ENCODE data around the gene PIGH. TPM values are rescaled to one million over a fixed set of nuclear protein-coding genes. Genes with fewer than 3 reads are reported as not detected.

The PIGH gene
- total RNA-seq, 2 experiments from 2014 or later: 13.1 to 17.1 TPM

DNA sequence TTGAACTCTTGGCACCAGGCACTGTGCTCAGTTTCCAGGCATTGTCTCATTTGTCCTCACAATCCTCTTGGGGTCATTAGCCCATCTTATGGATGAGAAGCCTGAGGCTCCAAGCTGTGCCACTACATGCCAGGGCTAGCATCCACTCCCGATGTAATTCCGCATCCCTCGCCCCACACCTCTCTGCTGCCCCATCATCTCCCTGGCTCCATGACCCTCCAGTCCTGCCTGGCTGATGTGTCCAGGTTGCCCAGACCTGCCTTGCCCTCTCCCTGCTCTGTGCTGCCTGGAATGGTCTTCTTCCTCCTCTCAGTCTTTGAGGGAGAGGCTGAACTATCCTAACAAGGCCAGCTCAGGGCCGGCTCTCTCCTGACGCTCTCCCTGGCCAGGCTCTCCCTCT lies 27.5 kb downstream of the PIGH start:
- POLR2A ChIA-PET: no interaction called here
- H3K27ac Mint-ChIP-seq: no peak overlapping the region
- intact Hi-C loops (cut with micrococcal nuclease): no loop called here

GRCh38 chr14:67571991-67572323 lies 28.1 kb downstream of the PIGH start:
- H3K27ac Mint-ChIP-seq: no peak overlapping the region
- no peak for DNase-seq
- no peak overlapping the region for H3K4me3 Mint-ChIP-seq
- ChIA-PET POLR2A (no interaction called here), CTCF (interaction anchor here (0.5 to 9.5 kb wide), 55 partner anchors 10 to 1212 kb away, joined by 3 to 249 read pairs (median 6); partner anchors contain the start of genes PIGH and PLEKHH1)
- intact Hi-C loops (cut with micrococcal nuclease): loop anchor here (1.0 kb wide), 2 partner anchors 46 to 145 kb away; no protein-coding TSS in a partner anchor
- no peaks in the 10 kb centered on the region for H3K36me3 Mint-ChIP-seq
- no peaks in the 10 kb centered on the region for H3K4me1 Mint-ChIP-seq (ENCODE audit: low read depth)
- H3K9me3 Mint-ChIP-seq: no peaks in the 10 kb centered on the region
- H3K27me3 Mint-ChIP-seq: peaks cover 2% of the 10 kb centered on the region

More for the DNA sequence above, 27.5 kb downstream of the PIGH start:
- Mint-ChIP-seq H3K27me3 (peaks cover 2% of the 10 kb centered on the region), H3K36me3 (no peaks in the 10 kb centered on the region), H3K9me3 (no peaks in the 10 kb centered on the region), H3K4me3 (no peak overlapping the region), H3K4me1 (ENCODE audit: low read depth) (no peaks in the 10 kb centered on the region)
- DNase-seq: no peak
- CTCF ChIA-PET: interaction anchor here (0.9 to 9.5 kb wide), 13 partner anchors 9 to 145 kb away, joined by 3 to 249 read pairs (median 18); partner anchors contain the start of gene PLEKHH1

DNA sequence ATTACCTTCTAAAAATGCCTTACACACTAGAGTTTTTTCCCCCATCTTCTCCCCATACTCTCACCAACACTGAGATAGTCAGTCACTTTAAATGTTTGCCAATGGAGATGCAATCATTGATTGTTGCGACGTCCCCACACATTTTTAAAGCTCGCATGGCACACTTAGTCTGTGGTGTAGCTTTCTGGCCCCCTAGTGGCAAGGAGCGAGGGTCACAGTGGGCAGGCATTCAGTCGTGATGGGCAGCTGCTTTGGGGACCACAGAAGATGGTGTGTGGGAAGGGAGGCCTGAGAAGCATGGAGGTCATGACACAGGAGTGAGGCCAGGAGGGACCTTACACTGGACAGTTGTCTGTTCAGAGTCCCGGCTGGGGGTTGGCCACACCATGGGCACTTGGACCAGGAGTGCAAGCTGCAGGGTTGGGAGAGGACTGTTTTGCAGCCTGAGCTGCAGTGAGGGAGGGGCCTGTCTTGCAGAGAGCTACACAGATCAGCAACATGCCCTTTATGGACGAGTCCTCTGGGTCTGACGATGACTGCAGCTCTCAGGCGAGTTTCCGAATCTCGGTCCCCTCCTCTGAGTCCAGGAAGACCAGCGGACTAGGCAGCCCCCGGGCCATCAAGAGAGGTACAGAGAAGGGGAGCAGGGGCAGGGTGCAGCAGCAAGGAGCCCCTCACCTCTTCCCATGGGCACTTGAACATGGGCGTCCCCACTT lies 28.6 kb downstream of the PIGH start:
- ChIA-PET POLR2A (interaction anchor here (0.6 to 1.0 kb wide), 2 partner anchors 144 to 146 kb away, joined by 3 read pairs; no protein-coding TSS in a partner anchor), CTCF (interaction anchor here (0.5 to 9.5 kb wide), 64 partner anchors 10 to 1211 kb away, joined by 3 to 249 read pairs (median 6); partner anchors contain the start of genes PIGH and PLEKHH1)
- H3K27me3 Mint-ChIP-seq: peaks cover 2% of the 10 kb centered on the region
- no peaks in the 10 kb centered on the region for H3K36me3 Mint-ChIP-seq
- intact Hi-C loops (cut with micrococcal nuclease): loop anchor here (1.0 kb wide), 2 partner anchors 45 to 144 kb away; no protein-coding TSS in a partner anchor
- no peak overlapping the region for H3K27ac Mint-ChIP-seq
- peak; percentile 78 for DNase-seq
- H3K4me1 Mint-ChIP-seq (ENCODE audit: low read depth): no peaks in the 10 kb centered on the region
- H3K9me3 Mint-ChIP-seq: no peaks in the 10 kb centered on the region
- H3K4me3 Mint-ChIP-seq: no peak overlapping the region

DNA sequence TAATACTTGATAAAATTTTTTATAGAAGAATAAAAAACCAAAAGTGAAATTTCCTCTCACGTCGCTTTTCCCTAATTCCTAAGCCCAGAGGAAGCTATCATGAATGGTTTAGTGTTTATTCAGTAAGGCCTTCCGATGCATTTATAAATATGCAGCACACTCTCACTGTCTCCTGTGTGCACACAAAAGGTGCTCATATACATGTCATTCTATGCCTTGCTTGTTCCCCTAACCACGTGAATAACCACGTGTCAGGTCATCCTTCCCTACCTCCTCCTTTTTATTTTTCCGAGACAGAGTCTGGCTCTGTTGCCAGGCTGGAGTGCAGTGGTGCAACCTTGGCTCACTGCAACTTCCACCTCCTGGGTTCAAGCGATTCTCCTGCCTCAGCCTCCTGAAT lies 29.6 kb downstream of the PIGH start:
- CTCF ChIA-PET: interaction anchor here (0.8 to 9.5 kb wide), 31 partner anchors 9 to 184 kb away, joined by 3 to 249 read pairs (median 10); partner anchors contain the start of genes PIGH and PLEKHH1
- Mint-ChIP-seq H3K4me3 (no peak overlapping the region), H3K4me1 (ENCODE audit: low read depth) (no peaks in the 10 kb centered on the region), H3K27ac (no peak overlapping the region), H3K36me3 (no peaks in the 10 kb centered on the region), H3K9me3 (no peaks in the 10 kb centered on the region), H3K27me3 (peaks cover 2% of the 10 kb centered on the region)
- intact Hi-C loops (cut with micrococcal nuclease): no loop called here
- POLR2A ChIA-PET: no interaction called here
- DNase-seq: no peak

- intact Hi-C loops (cut with micrococcal nuclease): no loop called here
- H3K9me3 Mint-ChIP-seq: no peaks in the 10 kb centered on the region
- H3K27me3 Mint-ChIP-seq: peaks cover 2% of the 10 kb centered on the region
- H3K4me1 Mint-ChIP-seq (ENCODE audit: low read depth): no peaks in the 10 kb centered on the region
- DNase-seq: no peak
- CTCF ChIA-PET: interaction anchor here (0.9 to 9.5 kb wide), 13 partner anchors 12 to 150 kb away, joined by 3 to 249 read pairs (median 14); partner anchors contain the start of genes PIGH and PLEKHH1
- no peak overlapping the region for H3K4me3 Mint-ChIP-seq
- no peak overlapping the region for H3K27ac Mint-ChIP-seq
- no peaks in the 10 kb centered on the region for H3K36me3 Mint-ChIP-seq
- POLR2A ChIA-PET: no interaction called here
Observed at GRCh38 chr14:67569651-67570290, 30.3 kb downstream of the PIGH start.

- Mint-ChIP-seq H3K4me3 (no peak overlapping the region), H3K9me3 (no peaks in the 10 kb centered on the region), H3K36me3 (no peaks in the 10 kb centered on the region), H3K4me1 (ENCODE audit: low read depth) (no peaks in the 10 kb centered on the region), H3K27ac (no peak overlapping the region), H3K27me3 (peaks cover 2% of the 10 kb centered on the region)
- CTCF ChIA-PET: interaction anchor here (0.9 to 9.5 kb wide), 7 partner anchors 19 to 149 kb away, joined by 3 to 249 read pairs (median 14); no protein-coding TSS in a partner anchor
- POLR2A ChIA-PET: no interaction called here
- no peak for DNase-seq
- intact Hi-C loops (cut with micrococcal nuclease): no loop called here
Observed at GRCh38 chr14:67569011-67569650, 30.9 kb downstream of the PIGH start.

GRCh38 chr14:67567654-67568053 lies 32.4 kb downstream of the PIGH start:
- ChIA-PET POLR2A (interaction anchor here (0.6 kb wide), 1 partner anchor 249 kb away, joined by 3 read pairs; no protein-coding TSS in a partner anchor), CTCF (interaction anchor here (1.7 to 9.5 kb wide), 2 partner anchors 41 to 140 kb away, joined by 6 to 249 read pairs; no protein-coding TSS in a partner anchor)
- DNase-seq: no peak
- no peaks in the 10 kb centered on the region for H3K36me3 Mint-ChIP-seq
- H3K9me3 Mint-ChIP-seq: no peaks in the 10 kb centered on the region
- intact Hi-C loops (cut with micrococcal nuclease): no loop called here
- no peak overlapping the region for H3K27ac Mint-ChIP-seq
- no peak overlapping the region for H3K4me3 Mint-ChIP-seq
- H3K4me1 Mint-ChIP-seq (ENCODE audit: low read depth): no peaks in the 10 kb centered on the region
- peaks cover 2% of the 10 kb centered on the region for H3K27me3 Mint-ChIP-seq

DNA sequence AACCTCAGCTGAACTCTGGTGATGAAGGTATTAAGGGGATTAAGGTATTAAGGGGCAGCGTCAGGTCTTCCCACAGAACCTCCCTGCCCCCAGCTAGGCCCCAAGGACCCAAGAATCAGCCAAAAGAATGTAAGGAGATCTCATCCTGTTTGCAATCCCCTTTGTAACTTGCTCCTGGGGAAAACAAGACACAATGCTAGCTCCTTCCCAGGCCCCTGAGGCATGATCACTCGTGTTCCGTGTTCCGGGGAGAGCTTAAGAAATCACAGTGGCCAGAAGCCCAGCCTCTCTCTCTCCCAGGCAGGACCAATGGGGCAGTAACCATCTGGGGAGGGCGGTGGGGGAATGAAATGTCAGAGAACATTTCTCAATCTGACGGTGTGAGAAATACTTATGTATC lies 33.2 kb downstream of the PIGH start:
- Mint-ChIP-seq H3K27ac (no peak overlapping the region), H3K4me3 (no peak overlapping the region), H3K36me3 (no peaks in the 10 kb centered on the region), H3K27me3 (peaks cover 2% of the 10 kb centered on the region), H3K9me3 (no peaks in the 10 kb centered on the region), H3K4me1 (ENCODE audit: low read depth) (no peaks in the 10 kb centered on the region)
- CTCF ChIA-PET: interaction anchor here (1.1 to 9.5 kb wide), 3 partner anchors 138 to 139 kb away, joined by 3 to 249 read pairs (median 7); no protein-coding TSS in a partner anchor
- POLR2A ChIA-PET: no interaction called here
- intact Hi-C loops (cut with micrococcal nuclease): no loop called here
- DNase-seq: no peak

GRCh38 chr14:67564236-67564635 lies 35.8 kb downstream of the PIGH start:
- Mint-ChIP-seq H3K4me1 (ENCODE audit: low read depth) (no peaks in the 10 kb centered on the region), H3K9me3 (no peaks in the 10 kb centered on the region), H3K36me3 (no peaks in the 10 kb centered on the region), H3K4me3 (no peak overlapping the region), H3K27me3 (no peaks in the 10 kb centered on the region), H3K27ac (no peak overlapping the region)
- intact Hi-C loops (cut with micrococcal nuclease): no loop called here
- ChIA-PET CTCF (no interaction called here), POLR2A (no interaction called here)
- DNase-seq: no peak

DNA sequence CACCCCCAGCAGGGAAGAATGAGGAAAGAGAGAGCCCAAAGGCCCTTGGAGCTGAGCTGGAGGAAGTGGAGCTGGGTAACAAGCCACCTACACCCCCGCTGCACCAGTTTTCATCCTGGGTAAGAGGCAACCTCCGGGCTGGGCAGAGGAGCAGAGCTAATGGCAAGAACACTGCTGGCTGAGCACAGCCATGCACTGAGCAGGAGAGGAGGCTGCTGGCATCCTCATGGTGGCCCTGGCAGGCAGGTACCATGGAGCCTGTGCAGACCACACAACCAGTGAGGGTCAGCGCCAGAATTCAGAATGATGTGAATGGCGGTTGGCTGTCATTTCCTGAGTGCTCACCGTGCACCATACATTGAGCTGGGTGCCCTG lies 37.3 kb downstream of the PIGH start:
- intact Hi-C loops (cut with micrococcal nuclease): no loop called here
- Mint-ChIP-seq H3K27me3 (no peaks in the 10 kb centered on the region), H3K9me3 (no peaks in the 10 kb centered on the region), H3K27ac (no peak overlapping the region), H3K36me3 (no peaks in the 10 kb centered on the region), H3K4me1 (ENCODE audit: low read depth) (no peaks in the 10 kb centered on the region), H3K4me3 (no peak overlapping the region)
- CTCF ChIA-PET: interaction anchor here (1.3 to 3.8 kb wide), 3 partner anchors 9 to 135 kb away, joined by 3 to 21 read pairs (median 6); no protein-coding TSS in a partner anchor
- DNase-seq: no peak
- POLR2A ChIA-PET: no interaction called here

DNA sequence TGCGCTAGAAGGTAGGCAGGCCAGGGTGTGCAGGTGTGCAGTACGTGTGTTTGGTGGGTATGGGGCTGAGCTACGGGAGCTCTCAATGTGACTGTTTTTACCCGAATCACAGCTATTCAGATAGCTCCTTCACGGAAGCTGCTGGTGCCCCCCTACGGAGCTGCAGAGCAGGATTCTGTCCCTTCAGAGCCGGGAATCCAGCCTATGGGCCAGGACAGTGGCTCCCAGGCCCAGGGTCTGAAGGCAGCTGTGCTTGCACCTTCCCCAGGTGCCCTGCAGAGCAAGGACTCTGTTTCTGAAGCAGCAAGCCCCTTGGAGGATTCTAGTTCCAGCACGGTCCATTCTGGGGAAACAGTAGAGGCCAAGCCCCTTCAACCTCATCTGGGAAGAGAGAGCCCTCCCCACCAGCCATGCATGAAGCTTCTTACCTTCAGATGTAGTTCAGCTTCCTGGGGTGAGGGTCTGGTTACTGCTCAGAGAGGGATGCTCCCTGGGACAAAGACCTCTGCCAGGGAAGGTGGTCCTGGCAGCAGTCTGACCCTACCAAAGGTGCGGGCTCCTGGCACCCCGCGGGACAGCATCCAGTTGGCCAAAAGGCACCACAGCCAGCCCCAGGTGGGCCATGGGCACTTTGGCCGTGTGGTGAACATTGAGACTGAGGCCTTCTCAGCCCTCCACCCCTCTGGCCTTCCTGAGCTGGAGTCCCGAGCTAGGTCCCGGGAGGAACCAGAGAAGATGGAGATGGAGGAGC lies 37.9 kb downstream of the PIGH start:
- no peaks in the 10 kb centered on the region for H3K4me1 Mint-ChIP-seq (ENCODE audit: low read depth)
- DNase-seq: no peak
- H3K9me3 Mint-ChIP-seq: no peaks in the 10 kb centered on the region
- POLR2A ChIA-PET: interaction anchor here (0.6 kb wide), 1 partner anchor 24 kb away, joined by 3 read pairs; no protein-coding TSS in a partner anchor
- intact Hi-C loops (cut with micrococcal nuclease): no loop called here
- no peaks in the 10 kb centered on the region for H3K36me3 Mint-ChIP-seq
- no peak overlapping the region for H3K4me3 Mint-ChIP-seq
- CTCF ChIA-PET: interaction anchor here (1.3 to 3.8 kb wide), 3 partner anchors 9 to 135 kb away, joined by 3 to 21 read pairs (median 6); no protein-coding TSS in a partner anchor
- no peak overlapping the region for H3K27ac Mint-ChIP-seq
- no peaks in the 10 kb centered on the region for H3K27me3 Mint-ChIP-seq

Measured in activated CD4-positive, alpha-beta memory T cell treated with anti-CD3 and anti-CD28 coated beads for 36 hours (primary cell).